Nucleus accumbens (tissue), 56 donors: ENCODE measurements around the gene NCMAP.

Experiments used
- DNase-seq, 56 donors: peaks; one replicate each; lab custom pipeline; 2025; lab: John Stamatoyannopoulos, UW

The NCMAP gene

GRCh38 chr1:24567792-24568388 lies 12.0 kb downstream of the NCMAP start:
- DNase-seq: no peak

- DNase-seq: no peak
These were observed 12.6 kb downstream of the NCMAP start for GRCh38 chr1:24568475-24568874.

- no peak for DNase-seq
These were observed 14.6 kb downstream of the NCMAP start for GRCh38 chr1:24570265-24571125.

- DNase-seq: no peak
These were observed 16.4 kb downstream of the NCMAP start for GRCh38 chr1:24572301-24572700.

- DNase-seq: peak in 16 of 56 donors; percentile 3 to 57 (median 18)
These were observed 20.2 kb downstream of the NCMAP start for GRCh38 chr1:24575905-24576587.

- no peak for DNase-seq
These were observed 23.0 kb downstream of the NCMAP start for GRCh38 chr1:24578846-24579245.

- no peak for DNase-seq
These were observed 24.9 kb downstream of the NCMAP start for GRCh38 chr1:24580756-24581155.

GRCh38 chr1:24584171-24584647 lies 28.3 kb downstream of the NCMAP start:
- DNase-seq: no peak

- DNase-seq: no peak
These were observed 30.2 kb downstream of the NCMAP start for GRCh38 chr1:24586119-24586518.

GRCh38 chr1:24586970-24587820 lies 31.3 kb downstream of the NCMAP start:
- peak in 11 of 56 donors; percentile 2 to 35 (median 6) for DNase-seq

- DNase-seq: no peak
These were observed 32.7 kb downstream of the NCMAP start for GRCh38 chr1:24588573-24588972.

GRCh38 chr1:24589200-24589599 lies 33.3 kb downstream of the NCMAP start:
- DNase-seq: no peak

- no peak for DNase-seq
These were observed 35.9 kb downstream of the NCMAP start for GRCh38 chr1:24591781-24592180.

GRCh38 chr1:24594328-24594598 lies 38.4 kb downstream of the NCMAP start:
- no peak for DNase-seq

GRCh38 chr1:24596401-24596880 lies 40.6 kb downstream of the NCMAP start:
- DNase-seq: no peak

- no peak for DNase-seq
These were observed 43.4 kb downstream of the NCMAP start for GRCh38 chr1:24599265-24599664.

- DNase-seq: no peak
These were observed 44.7 kb downstream of the NCMAP start for GRCh38 chr1:24600551-24600950.

- no peak for DNase-seq
These were observed 49.8 kb downstream of the NCMAP start for GRCh38 chr1:24605534-24606295.

- no peak for DNase-seq
These were observed 50.4 kb downstream of the NCMAP start for GRCh38 chr1:24606296-24606605.

GRCh38 chr1:24606621-24607020 lies 50.7 kb downstream of the NCMAP start:
- no peak for DNase-seq
